Epithelial cell of proximal tubule (primary cell): ENCODE results near the gene EXOSC9. TPM values are rescaled to one million over a fixed set of nuclear protein-coding genes. Genes with fewer than 3 reads are reported as not detected.

Source experiments
- DNase-seq: peaks from one replicate; pipeline ENCODE4 v3.0.0-alpha.2; 2011; ENCODE audit warnings: low read depth
- H3K4me3 ChIP-seq: 2 replicates; pipeline ENCODE4 v1.5.1; 2011; ENCODE audit warnings: low read depth, mild to moderate bottlenecking, low read length
- CTCF ChIP-seq: conservative IDR thresholded peaks from 2 replicates; pipeline ENCODE4 v1.5.1; 2012; ENCODE audit warnings: low read depth, mild to moderate bottlenecking, low read length
- total RNA-seq: library from RNA; depleted of rRNA; stranded (reverse); fragments of >200 nt; gene quantifications from 2 replicates; pipeline ENCODE4 v1.2.3, GENCODE V29; 2015

Gene EXOSC9
- total RNA-seq, 1 donor from 2014 or later: 55.5 TPM

- TF ChIP-seq CTCF: no peak
- H3K4me3 ChIP-seq: no peak overlapping the region
- no peak for DNase-seq
These were observed 23.5 kb upstream of the EXOSC9 start for GRCh38 chr4:121777625-121778024.

- TF ChIP-seq CTCF: no peak
- DNase-seq: no peak
These were observed 22.0 kb upstream of the EXOSC9 start for GRCh38 chr4:121778991-121779628.

GRCh38 chr4:121783210-121783609, 17.9 kb upstream of the EXOSC9 start:
- no peak for TF ChIP-seq CTCF
- no peak overlapping the region for H3K4me3 ChIP-seq
- DNase-seq: no peak

More at GRCh38 chr4:121778991-121779628, 22.0 kb upstream of the EXOSC9 start:
- no peak overlapping the region for H3K4me3 ChIP-seq

GRCh38 chr4:121784401-121784800, 16.7 kb upstream of the EXOSC9 start:
- no peak for DNase-seq
- no peak overlapping the region for H3K4me3 ChIP-seq
- no peak for TF ChIP-seq CTCF

DNA sequence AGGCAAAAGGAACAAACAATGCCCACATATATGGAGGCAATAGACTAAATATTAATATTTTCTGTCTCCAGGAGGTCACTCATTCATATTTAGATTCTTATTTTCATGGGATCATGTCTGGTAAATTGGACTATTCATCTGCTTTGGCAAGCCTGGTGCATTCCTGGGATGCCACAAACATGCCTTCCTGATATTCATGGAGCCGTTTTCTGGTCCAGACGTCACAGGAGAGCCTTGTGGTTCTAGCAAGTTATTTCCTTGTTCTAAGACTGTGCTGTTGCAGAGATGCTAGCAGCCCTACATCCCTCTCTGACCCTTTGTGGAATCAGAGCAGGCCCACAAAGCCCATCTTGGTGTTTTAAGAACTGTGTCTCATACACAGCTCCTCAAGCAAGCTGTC, 16.1 kb upstream of the EXOSC9 start:
- DNase-seq: peak; percentile 23
- H3K4me3 ChIP-seq: no peak overlapping the region
- no peak for TF ChIP-seq CTCF

GRCh38 chr4:121785479-121785878, 15.6 kb upstream of the EXOSC9 start:
- no peak for TF ChIP-seq CTCF
- no peak for DNase-seq
- no peak overlapping the region for H3K4me3 ChIP-seq

DNA sequence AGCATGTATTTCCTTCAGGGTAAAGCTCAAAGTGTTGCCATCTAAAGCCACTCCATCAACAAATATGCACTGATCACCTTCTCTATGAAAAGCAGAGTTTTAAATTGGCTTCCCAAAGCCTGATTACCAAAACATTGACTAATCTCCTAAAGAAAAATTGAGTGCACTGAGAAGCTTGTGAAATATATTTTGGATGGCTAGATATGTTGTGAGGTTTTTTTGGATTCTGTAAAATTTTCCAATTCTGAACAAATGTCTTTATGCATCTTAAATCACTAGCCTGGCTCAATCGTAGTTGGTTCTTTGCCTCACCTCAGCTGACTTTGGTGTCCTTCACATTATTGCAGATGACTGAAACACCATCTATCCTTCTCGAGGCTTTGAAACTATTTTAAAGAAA, 14.9 kb upstream of the EXOSC9 start:
- DNase-seq: no peak
- H3K4me3 ChIP-seq: no peak overlapping the region
- no peak for TF ChIP-seq CTCF
